Mesendoderm (in vitro differentiated cells): ENCODE results near the gene SMARCA5.

Source experiments
- DNase-seq: peaks from one replicate; pipeline ENCODE4 v3.0.0; 2013
- H2AK5ac ChIP-seq: 2 replicates; pipeline ENCODE4 v1.6.1; 2013; ENCODE audit warnings: low read length, inconsistent platforms
- H2BK120ac ChIP-seq: 2 replicates; pipeline ENCODE4 v1.6.1; 2013; ENCODE audit warnings: low read depth, mild to moderate bottlenecking, low read length, moderate library complexity, mixed read lengths
- H2BK15ac ChIP-seq: replicated peaks from 2 replicates; pipeline ENCODE4 v1.6.1; 2013; ENCODE audit warnings: low read depth, mild to moderate bottlenecking, moderate library complexity
- H2BK5ac ChIP-seq: 2 replicates; pipeline ENCODE4 v1.6.1; 2013; ENCODE audit warnings: low read length, inconsistent platforms
- H3K18ac ChIP-seq: 2 replicates; pipeline ENCODE4 v1.6.1; 2013; ENCODE audit warnings: mild to moderate bottlenecking, low read length, mixed read lengths
- H3K23ac ChIP-seq: one replicate; pipeline ENCODE4 v1.6.1; 2013; ENCODE audit warnings: low read length
- H3K27ac ChIP-seq: 2 replicates; pipeline ENCODE4 v1.5.1; 2013; ENCODE audit warnings: low read depth, mild to moderate bottlenecking, inconsistent platforms, low read length, moderate library complexity
- H3K27me3 ChIP-seq: 2 replicates; pipeline ENCODE4 v1.6.1; 2013; ENCODE audit warnings: low read length, control low read depth, mild to moderate bottlenecking, inconsistent platforms; ENCODE audit not compliant: insufficient read depth, poor library complexity
- H3K36me3 ChIP-seq: 2 replicates; pipeline ENCODE4 v1.6.1; 2013; ENCODE audit warnings: low read length, inconsistent platforms; ENCODE audit not compliant: control insufficient read depth, insufficient read depth
- H3K4ac ChIP-seq: one replicate; pipeline ENCODE4 v1.6.1; 2013; ENCODE audit warnings: low read depth, mild to moderate bottlenecking, low read length, moderate library complexity
- H3K4me1 ChIP-seq: 2 replicates; pipeline ENCODE4 v1.6.1; 2013; ENCODE audit warnings: low read depth, low read length, inconsistent platforms; ENCODE audit not compliant: control insufficient read depth
- H3K4me2 ChIP-seq: 2 replicates; pipeline ENCODE4 v1.6.1; 2013; ENCODE audit warnings: low read length
- H3K4me3 ChIP-seq: 2 replicates; pipeline ENCODE4 v1.5.1; 2013; ENCODE audit warnings: mild to moderate bottlenecking, low read length
- H3K56ac ChIP-seq: one replicate; pipeline ENCODE4 v1.6.1; 2013; ENCODE audit warnings: low read length
- H3K79me1 ChIP-seq: 2 replicates; pipeline ENCODE4 v1.6.1; 2013; ENCODE audit warnings: low read length, inconsistent platforms
- H3K79me2 ChIP-seq: 2 replicates; pipeline ENCODE4 v1.6.1; 2013; ENCODE audit warnings: mild to moderate bottlenecking, low read length; ENCODE audit not compliant: control insufficient read depth, insufficient read depth
- H3K9ac ChIP-seq: 2 replicates; pipeline ENCODE4 v1.6.1; 2013; ENCODE audit warnings: low read length, inconsistent platforms
- H4K5ac ChIP-seq: one replicate; pipeline ENCODE4 v1.6.1; 2013; ENCODE audit warnings: low read length
- H4K8ac ChIP-seq: one replicate; pipeline ENCODE4 v1.6.1; 2013; ENCODE audit warnings: low read depth, mild to moderate bottlenecking, control low read depth, low read length, moderate library complexity
- WGBS: extraction: QIAGEN DNeasy Blood & Tissue Kit; methylation state at CpG from one replicate; pipeline ENCODE4 v1.1.7; 2013; ENCODE audit warnings: low lambda C conversion rate, missing lambda C conversion rate; ENCODE audit not compliant: insufficient coverage; ENCODE audit errors: extremely low coverage; 5-methylcytosine and 5-hydroxymethylcytosine counted together

SMARCA5 gene

GRCh38 chr4:143511906-143512305, 1.6 kb upstream of the SMARCA5 start:
- Histone ChIP-seq H3K79me2 (peaks cover 26% of the 10 kb centered on the region), H3K36me3 (no peaks in the 10 kb centered on the region), H4K8ac (no peak overlapping the region), H3K18ac (no peak overlapping the region), H2BK15ac (no peak overlapping the region), H3K9ac (no peak overlapping the region), H3K56ac (no peak overlapping the region), H3K4ac (no peak overlapping the region), H3K4me3 (no peak overlapping the region), H2BK5ac (no peak overlapping the region), H3K4me2 (no peak overlapping the region), H3K79me1 (no peaks in the 10 kb centered on the region), H2BK120ac (no peak overlapping the region), H3K27ac (no peak overlapping the region), H3K23ac (no peak overlapping the region), H4K5ac (no peak overlapping the region), H3K4me1 (no peaks in the 10 kb centered on the region), H3K27me3 (no peaks in the 10 kb centered on the region), H2AK5ac (no peak overlapping the region)
- WGBS: no CpG with 5 or more reads among the region's 7 CpGs
- no peak for DNase-seq

- Histone ChIP-seq H3K79me2 (peaks cover 30% of the 10 kb centered on the region), H3K27me3 (no peaks in the 10 kb centered on the region), H3K4ac (no peak overlapping the region), H3K9ac (peak overlapping the region; percentile 82), H3K23ac (no peak overlapping the region), H3K36me3 (no peaks in the 10 kb centered on the region), H3K18ac (peak overlapping the region; percentile 25), H3K4me1 (no peaks in the 10 kb centered on the region), H3K27ac (no peak overlapping the region), H3K56ac (peak overlapping the region; percentile 94), H2BK120ac (no peak overlapping the region), H3K79me1 (peaks cover 2% of the 10 kb centered on the region), H4K8ac (no peak overlapping the region), H3K4me3 (peak overlapping the region; percentile 81), H2AK5ac (no peak overlapping the region), H4K5ac (no peak overlapping the region), H2BK5ac (no peak overlapping the region), H3K4me2 (peak overlapping the region; percentile 66), H2BK15ac (no peak overlapping the region)
- no CpG with 5 or more reads among the region's 18 CpGs for WGBS
- DNase-seq: no peak
These were observed 556 bp upstream of the SMARCA5 start for GRCh38 chr4:143512978-143513313.

- Histone ChIP-seq H2BK5ac (no peak overlapping the region), H3K4ac (no peak overlapping the region), H3K27me3 (no peaks in the 10 kb centered on the region), H3K36me3 (no peaks in the 10 kb centered on the region), H3K56ac (peak overlapping the region; percentile 98), H4K5ac (no peak overlapping the region), H3K79me2 (peaks cover 31% of the 10 kb centered on the region), H2BK120ac (no peak overlapping the region), H3K9ac (peak overlapping the region; percentile 94), H2AK5ac (no peak overlapping the region), H4K8ac (no peak overlapping the region), H3K4me1 (no peaks in the 10 kb centered on the region), H2BK15ac (no peak overlapping the region), H3K79me1 (peaks cover 2% of the 10 kb centered on the region), H3K27ac (peak overlapping the region; percentile 87), H3K18ac (peak overlapping the region; percentile 44), H3K23ac (no peak overlapping the region), H3K4me2 (peak overlapping the region; percentile 67), H3K4me3 (peak overlapping the region; percentile 63)
- no peak for DNase-seq
- WGBS: no CpG with 5 or more reads among the region's 13 CpGs
These were observed 630 bp downstream of the SMARCA5 start for GRCh38 chr4:143514169-143514495.

- Histone ChIP-seq H4K5ac (no peak overlapping the region), H3K27ac (peak overlapping the region; percentile 87), H3K36me3 (peaks cover 1% of the 10 kb centered on the region), H3K4me3 (peak overlapping the region; percentile 63), H3K23ac (no peak overlapping the region), H3K4me2 (peak overlapping the region; percentile 67), H2BK120ac (no peak overlapping the region), H3K79me1 (peaks cover 3% of the 10 kb centered on the region), H2BK5ac (no peak overlapping the region), H2AK5ac (no peak overlapping the region), H3K9ac (peak overlapping the region; percentile 94), H2BK15ac (no peak overlapping the region), H3K79me2 (peaks cover 34% of the 10 kb centered on the region), H4K8ac (no peak overlapping the region), H3K56ac (peak overlapping the region; percentile 98), H3K4ac (no peak overlapping the region), H3K4me1 (no peaks in the 10 kb centered on the region), H3K18ac (no peak overlapping the region), H3K27me3 (no peaks in the 10 kb centered on the region)
- peak; percentile 75 for DNase-seq
- no CpG with 5 or more reads among the region's 18 CpGs for WGBS
These were observed 995 bp downstream of the SMARCA5 start for GRCh38 chr4:143514497-143514896.

GRCh38 chr4:143514901-143515300, 1.4 kb downstream of the SMARCA5 start:
- Histone ChIP-seq H3K4ac (no peak overlapping the region), H3K27ac (no peak overlapping the region), H3K27me3 (no peaks in the 10 kb centered on the region), H2BK15ac (no peak overlapping the region), H3K79me1 (peaks cover 5% of the 10 kb centered on the region), H2BK120ac (no peak overlapping the region), H3K4me2 (peak overlapping the region; percentile 67), H3K56ac (peak overlapping the region; percentile 98), H3K36me3 (peaks cover 1% of the 10 kb centered on the region), H3K79me2 (peaks cover 36% of the 10 kb centered on the region), H3K23ac (no peak overlapping the region), H4K5ac (no peak overlapping the region), H3K9ac (peak overlapping the region; percentile 94), H3K4me3 (peak overlapping the region; percentile 63), H3K18ac (no peak overlapping the region), H2AK5ac (no peak overlapping the region), H4K8ac (no peak overlapping the region), H3K4me1 (no peaks in the 10 kb centered on the region), H2BK5ac (no peak overlapping the region)
- WGBS: no CpG with 5 or more reads among the region's 5 CpGs
- DNase-seq: no peak

GRCh38 chr4:143515905-143516304, 2.4 kb downstream of the SMARCA5 start:
- no peak overlapping the region for H2AK5ac ChIP-seq
- peaks cover 38% of the 10 kb centered on the region for H3K79me2 ChIP-seq
- no peak overlapping the region for H3K4me2 ChIP-seq
- H3K56ac ChIP-seq: no peak overlapping the region
- no peak overlapping the region for H2BK120ac ChIP-seq
- H3K27ac ChIP-seq: no peak overlapping the region
- H3K27me3 ChIP-seq: no peaks in the 10 kb centered on the region
- H2BK5ac ChIP-seq: no peak overlapping the region
- no peak overlapping the region for H4K5ac ChIP-seq
- no peak overlapping the region for H3K9ac ChIP-seq
- no peak overlapping the region for H3K23ac ChIP-seq
- peaks cover 5% of the 10 kb centered on the region for H3K79me1 ChIP-seq
- no peak overlapping the region for H3K4ac ChIP-seq
- H3K36me3 ChIP-seq: peaks cover 1% of the 10 kb centered on the region
- DNase-seq: no peak
- H4K8ac ChIP-seq: no peak overlapping the region
- no peak overlapping the region for H3K18ac ChIP-seq
- H2BK15ac ChIP-seq: no peak overlapping the region
- no peaks in the 10 kb centered on the region for H3K4me1 ChIP-seq
- H3K4me3 ChIP-seq: no peak overlapping the region
